ENCODE results near the gene PANK4. TPM values are rescaled to one million over a fixed set of nuclear protein-coding genes. Genes with fewer than 3 reads are reported as not detected.

The PANK4 gene
- total and polyA plus RNA-seq, 10 of the 15 experiments (the other 5 are each of a cell fraction or from before 2014, with no cell fraction given), result 0.35 to 38.0 (median 18.6) TPM

DNA sequence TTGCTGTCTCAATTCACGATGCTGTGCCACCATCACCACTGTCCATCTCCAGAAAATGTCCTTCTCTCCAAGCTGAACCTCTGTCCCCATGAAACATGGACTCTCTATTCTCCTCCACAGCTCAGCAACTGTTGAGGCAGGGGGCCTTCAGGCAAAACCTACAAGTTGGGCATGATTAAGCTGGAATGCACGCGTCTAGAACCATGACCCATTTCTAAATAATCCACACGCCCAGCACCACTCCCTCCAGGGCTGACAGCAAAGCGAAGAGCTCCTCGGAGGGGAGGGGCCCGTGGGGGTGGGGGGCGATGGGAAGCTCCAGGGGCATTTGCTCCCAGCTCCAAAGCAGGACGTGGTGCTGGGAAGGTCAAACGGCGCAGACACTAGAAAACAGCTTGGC, 7.0 kb upstream of the PANK4 start:
- intact Hi-C loops (cut with micrococcal nuclease; ENCODE audit: unreplicated experiment), result no loop called here
- SMC1A ChIA-PET (ENCODE audit: uncharacterized antibody, unreplicated experiment), result no interaction called here
- H3K27me3 ChIP-seq (replicated peaks in 1 of 2; ENCODE audit: control insufficient read depth in 2 of 2, insufficient read depth in 2 of 2, low read length in 1 of 2), result peaks cover 6 to 19% of the 10 kb centered on the region in 2 experiments
- 30% methylated on average over 11 of the region's 11 CpGs for WGBS (ENCODE audit: insufficient coverage, insufficient replicate concordance, low lambda C conversion rate, missing lambda C conversion rate)
- H3K79me2 ChIP-seq (ENCODE audit: control insufficient read depth, insufficient read depth, low read length), result no peaks in the 10 kb centered on the region
- H4K20me1 ChIP-seq (ENCODE audit: control insufficient read depth, insufficient read depth), result no peaks in the 10 kb centered on the region
- BruUV-seq (replicated peaks), result no TSS peak
- in situ Hi-C loops (cut with MboI), result no loop called here
- DNase-seq (ENCODE audit: low read depth, low spot score), result no peak
- ATAC-seq, result no peak
- no peak overlapping the region for H3K9ac ChIP-seq (ENCODE audit: control insufficient read depth, insufficient read depth, low read length)
- H2AFZ ChIP-seq (ENCODE audit: control insufficient read depth, low read depth, low read length), result no peak overlapping the region
- peaks cover 6% of the 10 kb centered on the region; the same call in 1 of the 2 replicates for H3K4me1 ChIP-seq (ENCODE audit: control insufficient read depth, insufficient read depth, low read length)
- POLR2A ChIA-PET, result no interaction called here
- H3K9me3 ChIP-seq (replicated peaks; ENCODE audit: control insufficient read depth, insufficient read depth, low read length), result no peaks in the 10 kb centered on the region
- no peak overlapping the region for H3K27ac ChIP-seq (ENCODE audit: control insufficient read depth, insufficient read depth)
- TF ChIP-seq, protein P1, sequence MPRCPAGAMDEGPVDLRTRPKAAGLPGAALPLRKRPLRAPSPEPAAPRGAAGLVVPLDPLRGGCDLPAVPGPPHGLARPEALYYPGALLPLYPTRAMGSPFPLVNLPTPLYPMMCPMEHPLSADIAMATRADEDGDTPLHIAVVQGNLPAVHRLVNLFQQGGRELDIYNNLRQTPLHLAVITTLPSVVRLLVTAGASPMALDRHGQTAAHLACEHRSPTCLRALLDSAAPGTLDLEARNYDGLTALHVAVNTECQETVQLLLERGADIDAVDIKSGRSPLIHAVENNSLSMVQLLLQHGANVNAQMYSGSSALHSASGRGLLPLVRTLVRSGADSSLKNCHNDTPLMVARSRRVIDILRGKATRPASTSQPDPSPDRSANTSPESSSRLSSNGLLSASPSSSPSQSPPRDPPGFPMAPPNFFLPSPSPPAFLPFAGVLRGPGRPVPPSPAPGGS (IDR thresholded peaks at IDR 0.05; ENCODE audit: borderline replicate concordance, insufficient read depth, low read depth, low read length, poor library complexity, severe bottlenecking), result no peak
- TF ChIP-seq BMI1 (IDR thresholded peaks at IDR 0.05; ENCODE audit: borderline replicate concordance) (no peak), STAT3 (IDR thresholded peaks at IDR 0.05; ENCODE audit: low read depth, low read length) (no peak), SPI1 (IDR thresholded peaks at IDR 0.05; ENCODE audit: borderline replicate concordance, insufficient read depth, low read depth, low read length) (no peak)
- RAD21 ChIA-PET (ENCODE audit: unreplicated experiment), result interaction anchor here (0.9 kb wide), 1 partner anchor 13 kb away, joined by 3 read pairs; no protein-coding TSS in a partner anchor
- no peak overlapping the region for H3K4me2 ChIP-seq (ENCODE audit: control insufficient read depth, insufficient read depth)
- no peak overlapping the region for H3K4me3 ChIP-seq
- H3K36me3 ChIP-seq (ENCODE audit: control insufficient read depth in 2 of 2, insufficient read depth in 2 of 2, low read length in 1 of 2), result no peaks in the 10 kb centered on the region
- CTCF ChIA-PET, result no interaction called here
- no peak for FAIRE-seq

DNA sequence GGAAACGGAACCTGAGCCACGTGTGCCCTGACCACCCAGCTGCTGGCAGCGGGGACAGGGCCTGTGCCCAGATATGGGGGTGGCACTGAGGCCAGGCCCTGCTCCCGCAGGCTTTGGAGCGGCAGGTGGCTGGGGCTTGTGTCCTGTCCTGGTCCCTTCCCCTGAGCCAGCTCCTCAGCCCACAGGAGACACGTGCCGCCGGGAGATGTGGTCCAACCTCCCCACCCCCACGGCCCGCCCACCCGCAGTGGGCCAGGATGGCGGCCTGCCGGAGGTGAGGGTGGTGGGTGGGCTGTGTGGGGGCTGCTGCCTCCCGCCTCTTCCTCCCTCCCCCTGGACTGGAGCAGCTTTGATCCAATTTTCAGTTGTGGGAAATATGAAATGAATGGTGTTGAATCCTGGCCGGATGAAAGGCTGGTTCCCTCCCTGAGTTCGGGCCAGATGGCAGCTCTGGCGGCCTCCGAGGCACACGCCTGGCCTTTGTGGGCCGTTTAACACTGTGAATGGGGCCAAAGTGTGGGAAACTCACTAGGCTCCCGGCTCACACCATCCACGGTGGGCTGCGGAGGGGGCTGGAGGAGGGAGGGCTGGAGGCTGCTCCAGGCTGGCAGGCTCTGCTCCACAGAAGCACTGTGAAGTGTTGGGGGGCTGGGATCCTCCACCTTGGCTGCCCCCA, 6.2 kb upstream of the PANK4 start:
- no peak for DNase-seq (ENCODE audit: low read depth, low spot score)
- POLR2A ChIA-PET, result no interaction called here
- Histone ChIP-seq H3K79me2 (ENCODE audit: control insufficient read depth, insufficient read depth, low read length) (no peaks in the 10 kb centered on the region), H3K4me3 (no peak overlapping the region), H3K4me2 (ENCODE audit: control insufficient read depth, insufficient read depth) (no peak overlapping the region), H3K27ac (ENCODE audit: control insufficient read depth, insufficient read depth) (no peak overlapping the region), H3K27me3 (replicated peaks in 1 of 2; ENCODE audit: control insufficient read depth in 2 of 2, insufficient read depth in 2 of 2, low read length in 1 of 2) (peaks cover 6 to 19% of the 10 kb centered on the region in 2 experiments), H3K9ac (ENCODE audit: control insufficient read depth, insufficient read depth, low read length) (no peak overlapping the region), H2AFZ (ENCODE audit: control insufficient read depth, low read depth, low read length) (no peak overlapping the region), H3K4me1 (ENCODE audit: control insufficient read depth, insufficient read depth, low read length) (peaks cover 6% of the 10 kb centered on the region; the same call in 1 of the 2 replicates), H3K36me3 (ENCODE audit: control insufficient read depth in 2 of 2, insufficient read depth in 2 of 2, low read length in 1 of 2) (no peaks in the 10 kb centered on the region), H3K9me3 (replicated peaks; ENCODE audit: control insufficient read depth, insufficient read depth, low read length) (no peaks in the 10 kb centered on the region), H4K20me1 (ENCODE audit: control insufficient read depth, insufficient read depth) (no peaks in the 10 kb centered on the region)
- in situ Hi-C loops (cut with MboI), result no loop called here
- RAD21 ChIA-PET (ENCODE audit: unreplicated experiment), result no interaction called here
- intact Hi-C loops (cut with micrococcal nuclease; ENCODE audit: unreplicated experiment), result no loop called here
- 54% methylated on average over 14 of the region's 23 CpGs for WGBS (ENCODE audit: insufficient coverage, insufficient replicate concordance, low lambda C conversion rate, missing lambda C conversion rate)
- CTCF ChIA-PET, result no interaction called here
- no peak for ATAC-seq
- SMC1A ChIA-PET (ENCODE audit: uncharacterized antibody, unreplicated experiment), result no interaction called here
- no TSS peak for BruUV-seq (replicated peaks)
- no peak for FAIRE-seq
- TF ChIP-seq, protein P2, sequence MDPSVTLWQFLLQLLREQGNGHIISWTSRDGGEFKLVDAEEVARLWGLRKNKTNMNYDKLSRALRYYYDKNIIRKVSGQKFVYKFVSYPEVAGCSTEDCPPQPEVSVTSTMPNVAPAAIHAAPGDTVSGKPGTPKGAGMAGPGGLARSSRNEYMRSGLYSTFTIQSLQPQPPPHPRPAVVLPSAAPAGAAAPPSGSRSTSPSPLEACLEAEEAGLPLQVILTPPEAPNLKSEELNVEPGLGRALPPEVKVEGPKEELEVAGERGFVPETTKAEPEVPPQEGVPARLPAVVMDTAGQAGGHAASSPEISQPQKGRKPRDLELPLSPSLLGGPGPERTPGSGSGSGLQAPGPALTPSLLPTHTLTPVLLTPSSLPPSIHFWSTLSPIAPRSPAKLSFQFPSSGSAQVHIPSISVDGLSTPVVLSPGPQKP (IDR thresholded peaks at IDR 0.05; ENCODE audit: low read depth, low read length), result no peak
- TF ChIP-seq NFYA (IDR thresholded peaks at IDR 0.05; ENCODE audit: borderline replicate concordance, low read depth, low read length), result no peak
- TF ChIP-seq, protein P3, sequence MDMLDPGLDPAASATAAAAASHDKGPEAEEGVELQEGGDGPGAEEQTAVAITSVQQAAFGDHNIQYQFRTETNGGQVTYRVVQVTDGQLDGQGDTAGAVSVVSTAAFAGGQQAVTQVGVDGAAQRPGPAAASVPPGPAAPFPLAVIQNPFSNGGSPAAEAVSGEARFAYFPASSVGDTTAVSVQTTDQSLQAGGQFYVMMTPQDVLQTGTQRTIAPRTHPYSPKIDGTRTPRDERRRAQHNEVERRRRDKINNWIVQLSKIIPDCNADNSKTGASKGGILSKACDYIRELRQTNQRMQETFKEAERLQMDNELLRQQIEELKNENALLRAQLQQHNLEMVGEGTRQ (IDR thresholded peaks at IDR 0.05; ENCODE audit: borderline replicate concordance, low read depth, low read length), result no peak
- TF ChIP-seq RAD51 (IDR thresholded peaks at IDR 0.05), result no peak
- TF ChIP-seq, protein P4, sequence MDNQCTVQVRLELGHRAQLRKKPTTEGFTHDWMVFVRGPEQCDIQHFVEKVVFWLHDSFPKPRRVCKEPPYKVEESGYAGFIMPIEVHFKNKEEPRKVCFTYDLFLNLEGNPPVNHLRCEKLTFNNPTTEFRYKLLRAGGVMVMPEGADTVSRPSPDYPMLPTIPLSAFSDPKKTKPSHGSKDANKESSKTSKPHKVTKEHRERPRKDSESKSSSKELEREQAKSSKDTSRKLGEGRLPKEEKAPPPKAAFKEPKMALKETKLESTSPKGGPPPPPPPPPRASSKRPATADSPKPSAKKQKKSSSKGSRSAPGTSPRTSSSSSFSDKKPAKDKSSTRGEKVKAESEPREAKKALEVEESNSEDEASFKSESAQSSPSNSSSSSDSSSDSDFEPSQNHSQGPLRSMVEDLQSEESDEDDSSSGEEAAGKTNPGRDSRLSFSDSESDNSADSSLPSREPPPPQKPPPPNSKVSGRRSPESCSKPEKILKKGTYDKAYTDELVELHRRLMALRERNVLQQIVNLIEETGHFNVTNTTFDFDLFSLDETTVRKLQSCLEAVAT (IDR thresholded peaks at IDR 0.05), result no peak
- TF ChIP-seq ASH2L (IDR thresholded peaks at IDR 0.05; ENCODE audit: borderline replicate concordance, low read depth), result no peak
- no peak for TF ChIP-seq HDGF (IDR thresholded peaks at IDR 0.05)
- no peak for TF ChIP-seq BHLHE40 (IDR thresholded peaks at IDR 0.05; ENCODE audit: borderline replicate concordance in 1 of 2, low read depth in 2 of 2, low read length in 1 of 2)

Data from GM12878 (cell line).